ENCODE measurements around the gene P2RY6.
"Not testable (repeated sequence)": the region's sequence is repeated elsewhere in the genome, so short reads cannot be mapped to it uniquely, and the experiment has no call there.

The P2RY6 gene

GRCh38 chr11:73269459-73270015, 2.6 kb upstream of the P2RY6 start:
- Histone ChIP-seq H3K4me1 (ENCODE audit: insufficient read depth, low read length) (no peaks in the 10 kb centered on the region), H3K79me2 (ENCODE audit: insufficient read depth, low read length) (no peaks in the 10 kb centered on the region), H3K36me3 (ENCODE audit: insufficient read depth, low read length) (no peaks in the 10 kb centered on the region), H3K4me2 (ENCODE audit: insufficient read depth, low read length) (no peak overlapping the region), H3K27ac (ENCODE audit: low read length) (no peak overlapping the region), H3K4me3 (ENCODE audit: low read depth in 1 of 2, low read length in 2 of 2) (no peak overlapping the region), H3K9me3 (ENCODE audit: insufficient read depth, low read length, severe bottlenecking) (no peaks in the 10 kb centered on the region), H3K9ac (ENCODE audit: low read depth, low read length) (no peak overlapping the region), H2AFZ (ENCODE audit: low read depth, low read length) (no peak overlapping the region), H4K20me1 (ENCODE audit: insufficient read depth, low read length) (no peaks in the 10 kb centered on the region), H3K27me3 (ENCODE audit: insufficient read depth, low read length, poor library complexity) (peaks cover 13% of the 10 kb centered on the region)
- no peak for ATAC-seq (ENCODE audit: insufficient read depth, low read depth)
- DNase-seq = no peak
- TF ChIP-seq CTCF (IDR thresholded peaks at IDR 0.05; ENCODE audit: borderline replicate concordance, extremely low read depth, low read length, poor library complexity, severe bottlenecking) (no peak), EZH2 (IDR thresholded peaks at IDR 0.05; ENCODE audit: borderline replicate concordance, low read depth, low read length, severe bottlenecking) (no peak)

GRCh38 chr11:73270016-73270854, 1.9 kb upstream of the P2RY6 start:
- Histone ChIP-seq H3K27ac (ENCODE audit: low read length) (no peak overlapping the region), H4K20me1 (ENCODE audit: insufficient read depth, low read length) (no peaks in the 10 kb centered on the region), H3K27me3 (ENCODE audit: insufficient read depth, low read length, poor library complexity) (peaks cover 13% of the 10 kb centered on the region), H3K9me3 (ENCODE audit: insufficient read depth, low read length, severe bottlenecking) (no peaks in the 10 kb centered on the region), H3K4me2 (ENCODE audit: insufficient read depth, low read length) (no peak overlapping the region), H3K9ac (ENCODE audit: low read depth, low read length) (no peak overlapping the region), H3K79me2 (ENCODE audit: insufficient read depth, low read length) (no peaks in the 10 kb centered on the region), H3K4me3 (ENCODE audit: low read depth in 1 of 2, low read length in 2 of 2) (no peak overlapping the region), H3K36me3 (ENCODE audit: insufficient read depth, low read length) (no peaks in the 10 kb centered on the region), H3K4me1 (ENCODE audit: insufficient read depth, low read length) (no peaks in the 10 kb centered on the region), H2AFZ (ENCODE audit: low read depth, low read length) (no peak overlapping the region)
- ATAC-seq (ENCODE audit: insufficient read depth, low read depth) (no peak), DNase-seq (no peak)
- TF ChIP-seq EZH2 (IDR thresholded peaks at IDR 0.05; ENCODE audit: borderline replicate concordance, low read depth, low read length, severe bottlenecking) (no peak), CTCF (IDR thresholded peaks at IDR 0.05; ENCODE audit: borderline replicate concordance, extremely low read depth, low read length, poor library complexity, severe bottlenecking) (peak; percentile 6)

GRCh38 chr11:73270855-73271477, 1.2 kb upstream of the P2RY6 start:
- Histone ChIP-seq H2AFZ (ENCODE audit: low read depth, low read length) (no peak overlapping the region), H3K27me3 (ENCODE audit: insufficient read depth, low read length, poor library complexity) (peaks cover 15% of the 10 kb centered on the region), H3K79me2 (ENCODE audit: insufficient read depth, low read length) (no peaks in the 10 kb centered on the region), H3K36me3 (ENCODE audit: insufficient read depth, low read length) (no peaks in the 10 kb centered on the region), H4K20me1 (ENCODE audit: insufficient read depth, low read length) (no peaks in the 10 kb centered on the region), H3K27ac (ENCODE audit: low read length) (no peak overlapping the region), H3K4me1 (ENCODE audit: insufficient read depth, low read length) (no peaks in the 10 kb centered on the region), H3K9ac (ENCODE audit: low read depth, low read length) (no peak overlapping the region), H3K9me3 (ENCODE audit: insufficient read depth, low read length, severe bottlenecking) (no peaks in the 10 kb centered on the region), H3K4me3 (ENCODE audit: low read depth in 1 of 2, low read length in 2 of 2) (no peak overlapping the region), H3K4me2 (ENCODE audit: insufficient read depth, low read length) (no peak overlapping the region)
- ATAC-seq (ENCODE audit: insufficient read depth, low read depth) (no peak), DNase-seq (no peak)
- TF ChIP-seq EZH2 (IDR thresholded peaks at IDR 0.05; ENCODE audit: borderline replicate concordance, low read depth, low read length, severe bottlenecking) (no peak), CTCF (IDR thresholded peaks at IDR 0.05; ENCODE audit: borderline replicate concordance, extremely low read depth, low read length, poor library complexity, severe bottlenecking) (no peak)

GRCh38 chr11:73271478-73271865, 666 bp upstream of the P2RY6 start:
- H3K9me3 ChIP-seq (ENCODE audit: insufficient read depth, low read length, severe bottlenecking); H3K4me1 ChIP-seq (ENCODE audit: insufficient read depth, low read length); H3K4me3 ChIP-seq (ENCODE audit: low read depth in 1 of 2, low read length in 2 of 2); H4K20me1 ChIP-seq (ENCODE audit: insufficient read depth, low read length); H3K27ac ChIP-seq (ENCODE audit: low read length); ATAC-seq (ENCODE audit: insufficient read depth, low read depth); H3K9ac ChIP-seq (ENCODE audit: low read depth, low read length); H3K79me2 ChIP-seq (ENCODE audit: insufficient read depth, low read length); DNase-seq; H3K4me2 ChIP-seq (ENCODE audit: insufficient read depth, low read length); H3K36me3 ChIP-seq (ENCODE audit: insufficient read depth, low read length); H2AFZ ChIP-seq (ENCODE audit: low read depth, low read length): not testable (repeated sequence)
- H3K27me3 ChIP-seq (ENCODE audit: insufficient read depth, low read length, poor library complexity) = peaks cover 17% of the 10 kb centered on the region

All from DND-41 (cell line).